Activated T-helper 2 cell treated with anti-CD3 and anti-CD28 coated beads, Interferon-gamma antibody, Interleukin-2, Interleukin-4, amounts not matched to agents 10 μg/mL and 5 μg/mL and 100 μg/mL, durations not matched to agents 14 hours and 24 hours and 36 hours (primary cell): ENCODE results near the gene LDHD. TPM values are rescaled to one million over a fixed set of nuclear protein-coding genes. Genes with fewer than 3 reads are reported as not detected.

Source experiments
- DNase-seq: peaks from one replicate; pipeline ENCODE4 v3.0.0; 2021; ENCODE audit warnings: low spot score
- H3K27ac Mint-ChIP-seq: one replicate; pipeline ENCODE4 v1.8.0; 2021; ENCODE audit warnings: mixed read lengths
- H3K27me3 Mint-ChIP-seq: one replicate; pipeline ENCODE4 v1.8.0; 2021; ENCODE audit warnings: low read depth, mixed read lengths
- H3K36me3 Mint-ChIP-seq: one replicate; pipeline ENCODE4 v1.8.0; 2021; ENCODE audit warnings: low read depth, mixed read lengths
- H3K4me1 Mint-ChIP-seq: one replicate; pipeline ENCODE4 v1.8.0; 2021; ENCODE audit warnings: low read depth, mixed read lengths
- H3K4me3 Mint-ChIP-seq: one replicate; pipeline ENCODE4 v1.8.0; 2021; ENCODE audit warnings: low read depth, mild to moderate bottlenecking, moderate library complexity, mixed read lengths
- H3K9me3 Mint-ChIP-seq: one replicate; pipeline ENCODE4 v1.8.0; 2021; ENCODE audit warnings: mixed read lengths
- intact Hi-C: fragments of 100-400 bp; cut with micrococcal nuclease; formaldehyde crosslinking; loops from one replicate; pipeline ENCODE4 v1.15.1; 2023
- total RNA-seq: library from RNA; stranded (reverse); gene quantifications from 2 replicates; pipeline ENCODE4 v1.2.3, GENCODE V29; 2022

Gene LDHD
- total RNA-seq, 1 donor from 2014 or later = 0.41 TPM

DNA sequence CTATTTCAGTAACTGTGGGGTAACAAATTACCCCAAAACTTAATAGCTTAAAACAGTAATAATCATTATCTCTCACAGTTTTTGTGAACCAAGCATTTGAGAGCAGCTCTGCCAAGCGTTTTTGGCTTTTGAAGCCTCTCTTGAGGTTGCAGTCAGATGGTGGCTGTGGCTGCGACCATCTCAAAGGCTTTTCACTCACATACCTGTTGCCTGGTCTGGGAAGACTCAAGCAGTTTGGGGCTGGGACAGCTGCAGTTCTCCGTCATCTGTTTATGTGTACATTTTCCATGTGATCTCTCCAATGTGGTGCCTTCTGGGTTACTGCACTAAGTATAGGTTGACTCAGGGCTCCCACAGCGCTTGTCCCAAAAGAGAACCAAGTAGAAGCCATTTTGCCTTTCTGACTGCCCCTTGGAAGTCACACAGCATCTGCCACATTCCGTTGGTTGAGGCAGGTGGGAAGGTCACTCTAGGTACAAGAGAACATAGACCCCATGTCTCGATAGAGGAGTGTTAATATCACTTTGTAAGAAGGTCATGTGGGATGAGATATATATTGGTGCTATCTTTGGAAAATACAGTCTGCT, 49.6 kb downstream of the LDHD start:
- Mint-ChIP-seq H3K4me1 (peaks cover 38% of the 10 kb centered on the region), H3K27ac (no peak overlapping the region)

DNA sequence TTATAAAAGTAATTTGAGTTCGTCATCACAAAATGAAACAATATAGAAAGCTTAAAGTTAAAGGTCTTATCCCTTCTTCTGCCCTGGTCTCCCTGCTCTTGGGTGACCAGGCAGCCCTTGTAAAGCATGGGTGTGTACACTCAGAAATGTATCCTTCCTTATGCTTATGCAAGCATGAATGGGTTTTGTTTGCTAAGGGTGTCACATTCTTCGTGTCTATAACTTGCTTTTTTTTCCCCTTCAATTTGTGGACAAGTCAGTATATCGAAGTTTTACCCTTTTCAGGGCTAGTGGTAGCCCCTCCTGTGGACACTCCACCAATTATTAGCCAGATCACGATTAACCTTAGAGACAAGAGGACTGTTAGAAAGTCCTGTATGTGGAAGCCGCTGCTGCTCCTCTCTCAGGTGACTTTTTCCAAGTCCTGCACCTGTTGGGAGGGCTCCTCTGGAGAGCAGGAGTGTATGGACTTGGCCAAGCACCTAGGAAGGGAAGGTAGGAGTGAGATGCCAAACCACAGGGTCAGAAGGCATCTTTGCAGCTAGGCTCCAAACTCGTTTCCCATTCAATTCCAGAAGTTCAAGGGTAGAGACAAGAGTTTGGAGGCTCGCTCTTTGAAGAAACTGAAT, 50.9 kb downstream of the LDHD start:
- Mint-ChIP-seq H3K4me3 (no peak overlapping the region), H3K36me3 (peaks cover 4% of the 10 kb centered on the region), H3K27ac (no peak overlapping the region), H3K27me3 (no peaks in the 10 kb centered on the region), H3K9me3 (no peaks in the 10 kb centered on the region), H3K4me1 (peaks cover 43% of the 10 kb centered on the region)
- no peak for DNase-seq
- intact Hi-C loops = no loop called here

More for the DNA sequence above, 49.6 kb downstream of the LDHD start:
- H3K36me3 Mint-ChIP-seq = peaks cover 4% of the 10 kb centered on the region
- DNase-seq = no peak
- H3K27me3 Mint-ChIP-seq = no peaks in the 10 kb centered on the region
- no peaks in the 10 kb centered on the region for H3K9me3 Mint-ChIP-seq
- no peak overlapping the region for H3K4me3 Mint-ChIP-seq
- intact Hi-C loops = no loop called here

DNA sequence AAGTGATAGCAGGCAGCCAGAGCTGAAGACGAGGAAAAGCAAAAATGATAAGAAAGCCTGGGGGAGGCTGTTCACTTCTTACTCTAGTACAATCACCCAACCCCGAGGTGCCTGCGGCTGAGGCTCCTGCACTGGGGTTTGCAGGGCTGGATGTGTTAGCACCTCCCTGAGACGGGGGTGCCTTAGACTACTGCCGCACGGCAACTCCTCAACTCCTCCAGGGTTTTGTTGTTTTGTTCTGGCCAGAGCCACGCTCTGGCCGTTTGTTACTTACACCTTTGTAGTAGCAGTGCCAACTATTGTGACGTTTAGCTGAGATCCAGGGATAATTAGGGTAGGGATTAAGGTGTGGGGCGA, 51.5 kb downstream of the LDHD start:
- Mint-ChIP-seq H3K4me3 (peak overlapping the region; percentile 63), H3K27me3 (no peaks in the 10 kb centered on the region), H3K36me3 (peaks cover 4% of the 10 kb centered on the region), H3K9me3 (no peaks in the 10 kb centered on the region), H3K27ac (peak overlapping the region; percentile 69), H3K4me1 (peaks cover 38% of the 10 kb centered on the region)
- no peak for DNase-seq
- intact Hi-C loops = no loop called here

DNA sequence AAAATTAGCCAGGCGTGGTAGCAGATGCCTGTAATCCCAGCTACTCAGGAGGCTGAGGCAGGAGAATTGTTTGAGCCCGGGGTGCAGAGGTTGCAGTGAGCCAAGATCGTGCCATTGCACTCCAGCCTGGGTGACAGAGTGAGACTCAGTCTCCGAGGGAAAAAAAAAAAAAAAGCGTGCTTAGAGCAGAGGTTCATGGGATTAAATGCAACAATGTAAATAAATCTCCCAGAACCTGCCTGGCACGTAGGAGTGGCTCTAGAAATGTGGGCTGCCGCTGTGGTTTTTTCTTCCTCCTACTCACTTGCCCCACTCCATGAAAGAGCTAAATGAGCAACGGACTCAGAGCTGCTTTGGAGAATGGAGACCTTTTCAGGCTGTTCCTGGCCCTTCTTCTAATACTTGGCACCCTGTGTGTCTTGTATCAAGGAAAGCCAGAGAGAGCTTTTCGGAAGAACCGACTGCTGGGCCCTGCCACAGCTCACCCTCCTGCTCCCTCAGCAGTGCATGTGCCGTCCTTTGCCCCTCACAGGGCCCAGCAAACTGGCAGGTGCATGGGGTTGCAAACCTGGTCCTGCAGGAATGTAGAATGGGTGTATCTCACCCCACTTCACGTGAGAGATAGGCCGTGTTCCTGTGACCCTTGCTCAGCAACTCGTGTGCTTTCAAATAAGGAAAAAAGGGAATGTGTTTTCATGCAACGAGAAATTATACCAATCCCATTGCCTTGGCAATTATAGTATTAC, 52.0 kb downstream of the LDHD start:
- Mint-ChIP-seq H3K27me3 (no peaks in the 10 kb centered on the region), H3K27ac (peak overlapping the region; percentile 69), H3K36me3 (peaks cover 6% of the 10 kb centered on the region), H3K4me1 (peaks cover 36% of the 10 kb centered on the region), H3K4me3 (peak overlapping the region; percentile 63), H3K9me3 (no peaks in the 10 kb centered on the region)
- intact Hi-C loops = loop anchor here (1.0 to 5.0 kb wide), 2 partner anchors 11 to 33 kb away; no protein-coding TSS in a partner anchor
- DNase-seq = no peak

DNA sequence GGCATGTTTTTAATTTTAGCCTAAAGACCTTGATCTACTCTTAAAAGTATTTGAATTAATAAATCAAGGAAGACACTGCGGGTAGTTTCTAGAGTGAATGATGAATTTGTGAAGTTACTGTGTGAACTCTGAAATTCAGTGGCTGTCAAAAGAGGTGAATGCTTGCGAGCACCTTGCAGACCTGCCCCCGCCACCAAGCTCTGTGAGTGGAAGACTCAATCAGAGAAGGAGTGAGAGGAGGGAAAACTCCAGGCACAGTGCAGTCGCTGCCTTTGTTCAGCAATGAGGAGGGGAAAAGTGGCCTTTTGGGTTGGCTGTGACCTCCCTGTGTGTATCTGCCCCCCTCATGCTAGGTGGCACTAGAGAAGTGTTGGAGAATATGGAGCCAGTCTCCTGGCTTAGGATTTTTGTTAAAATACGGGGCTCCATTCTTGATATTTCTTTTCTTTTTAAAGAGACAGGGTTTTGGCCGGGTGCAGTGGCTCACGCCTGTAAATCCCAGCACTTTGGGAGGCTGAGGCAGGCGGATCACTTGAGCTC, 53.0 kb downstream of the LDHD start:
- intact Hi-C loops = loop anchor here (1.0 to 5.0 kb wide), 2 partner anchors 12 to 34 kb away; no protein-coding TSS in a partner anchor
- Mint-ChIP-seq H3K4me1 (peaks cover 39% of the 10 kb centered on the region), H3K36me3 (peaks cover 8% of the 10 kb centered on the region), H3K9me3 (no peaks in the 10 kb centered on the region), H3K27ac (no peak overlapping the region), H3K4me3 (no peak overlapping the region), H3K27me3 (no peaks in the 10 kb centered on the region)
- no peak for DNase-seq

DNA sequence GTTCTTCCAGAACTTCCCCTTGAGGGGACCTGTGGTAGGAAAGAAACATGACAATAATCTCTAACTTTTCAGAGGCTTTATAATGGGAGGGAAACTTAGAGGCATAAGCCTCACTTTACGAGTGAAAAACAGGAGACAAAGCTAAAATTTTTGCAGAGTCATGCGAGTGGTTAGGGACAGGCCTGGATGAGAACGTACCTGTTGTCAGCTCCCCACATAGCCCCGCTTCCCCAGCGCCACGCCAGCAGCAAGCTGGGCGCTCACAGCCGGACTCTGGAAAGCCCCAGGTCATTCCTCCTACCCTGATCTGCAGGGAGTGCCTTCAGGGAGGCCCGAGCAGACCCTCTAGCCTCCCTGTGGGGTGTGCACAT, 53.6 kb downstream of the LDHD start:
- no peak overlapping the region for H3K4me3 Mint-ChIP-seq
- H3K27me3 Mint-ChIP-seq = no peaks in the 10 kb centered on the region
- no peaks in the 10 kb centered on the region for H3K9me3 Mint-ChIP-seq
- DNase-seq = no peak
- H3K36me3 Mint-ChIP-seq = peaks cover 11% of the 10 kb centered on the region
- intact Hi-C loops = loop anchor here (5.0 kb wide), 1 partner anchor 34 kb away; no protein-coding TSS in a partner anchor
- no peak overlapping the region for H3K27ac Mint-ChIP-seq
- H3K4me1 Mint-ChIP-seq = peaks cover 39% of the 10 kb centered on the region

DNA sequence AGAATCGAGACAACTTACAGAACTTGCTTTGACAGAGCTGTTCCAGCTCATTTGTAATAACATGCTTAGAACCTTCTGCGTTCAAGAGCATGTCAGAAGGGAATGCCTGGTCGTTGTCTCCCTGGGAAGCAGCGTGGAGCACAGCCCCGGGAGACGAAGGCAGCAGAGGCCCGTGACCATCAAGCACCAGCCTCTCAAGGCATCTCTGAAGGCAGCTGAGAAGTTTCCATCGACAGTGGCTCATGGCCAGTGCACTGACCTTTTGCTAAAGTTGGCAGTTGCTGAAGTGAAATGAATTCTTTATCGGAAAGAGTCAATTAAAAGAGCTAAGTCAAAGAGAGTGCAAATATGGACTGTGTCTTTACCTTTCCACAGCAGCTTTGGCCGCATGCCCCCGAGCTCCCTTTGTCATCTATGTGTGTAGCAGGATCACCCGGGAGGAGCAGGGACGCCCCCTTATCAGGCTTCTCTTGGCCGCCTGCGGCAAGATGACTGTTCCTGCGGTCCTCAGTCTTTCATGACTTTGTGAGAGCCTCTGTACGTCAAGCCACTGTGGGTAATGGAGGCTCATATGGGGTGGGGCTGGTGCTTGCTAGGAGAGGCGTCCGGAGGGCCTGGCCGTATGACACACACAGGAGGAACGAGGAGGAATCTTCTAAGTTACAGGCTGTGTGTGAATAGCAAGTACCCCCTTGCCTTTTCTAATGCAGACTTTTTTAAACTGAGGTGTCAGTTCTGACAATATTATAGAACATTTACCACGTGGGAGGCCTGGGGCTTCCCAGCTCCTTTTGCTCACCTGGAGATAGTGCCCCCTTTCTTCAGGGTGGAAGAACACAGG, 54.2 kb downstream of the LDHD start:
- Mint-ChIP-seq H3K4me3 (no peak overlapping the region), H3K27me3 (no peaks in the 10 kb centered on the region), H3K4me1 (peaks cover 39% of the 10 kb centered on the region), H3K27ac (no peak overlapping the region), H3K9me3 (no peaks in the 10 kb centered on the region), H3K36me3 (peaks cover 11% of the 10 kb centered on the region)
- intact Hi-C loops = loop anchor here (5.0 kb wide), 1 partner anchor 35 kb away; no protein-coding TSS in a partner anchor
- no peak for DNase-seq

Other genes starting within 250 kb of the LDHD start
- 83.9 and 92.0 TPM in 2 replicates for gene WDR59, start 131.7 kb downstream of the LDHD start, total RNA-seq
- gene ZNRF1, start 117.8 kb downstream of the LDHD start, total RNA-seq = 34.8 and 36.6 TPM in 2 replicates
- 11.2 and 14.0 TPM in 2 replicates for gene ZFP1, start 31.7 kb upstream of the LDHD start, total RNA-seq
- gene CTRB2, start 90.4 kb upstream of the LDHD start, total RNA-seq = not detected in 2 replicates
- gene CTRB1, start 102.2 kb upstream of the LDHD start, total RNA-seq = not detected in 2 replicates
- gene BCAR1, start 134.8 kb upstream of the LDHD start, total RNA-seq = 0.44 and 0.59 TPM in 2 replicates